ENCODE data around the gene TMEM126B.
"Not testable (repeated sequence)": the region's sequence is repeated elsewhere in the genome, so short reads cannot be mapped to it uniquely, and the experiment has no call there.

The TMEM126B gene

GRCh38 chr11:85647604-85648299, 19.4 kb downstream of the TMEM126B start, which contains the start of gene TMEM126A:
TSS of gene TMEM126A (plus strand) at chr11:85647967. CDS start at chr11:85650256, 2,289 bp downstream.
- DNase-seq (ENCODE audit: extremely low read depth, low read depth), result peak; percentile 56

GRCh38 chr11:85651118-85651517, 22.7 kb downstream of the TMEM126B start:
- TF ChIP-seq CTCF (IDR thresholded peaks at IDR 0.05; ENCODE audit: low read depth, low read length, missing control alignments), result no peak
- H3K4me3 ChIP-seq (replicated peaks; ENCODE audit: low read depth, low read length), result no peak overlapping the region
- no peak for DNase-seq (ENCODE audit: extremely low read depth, low read depth)

More at GRCh38 chr11:85647604-85648299, 19.4 kb downstream of the TMEM126B start, which contains the start of gene TMEM126A:
- no peak for TF ChIP-seq CTCF (IDR thresholded peaks at IDR 0.05; ENCODE audit: low read depth, low read length, missing control alignments)
- peak within 1 kb of the TSS; percentile 58 for H3K4me3 ChIP-seq (replicated peaks; ENCODE audit: low read depth, low read length)

GRCh38 chr11:85652786-85653447, 24.5 kb downstream of the TMEM126B start:
- TF ChIP-seq CTCF (IDR thresholded peaks at IDR 0.05; ENCODE audit: low read depth, low read length, missing control alignments), result no peak
- no peak overlapping the region for H3K4me3 ChIP-seq (replicated peaks; ENCODE audit: low read depth, low read length)
- no peak for DNase-seq (ENCODE audit: extremely low read depth, low read depth)

GRCh38 chr11:85654343-85654742, 25.9 kb downstream of the TMEM126B start:
- DNase-seq (ENCODE audit: extremely low read depth, low read depth); H3K4me3 ChIP-seq (replicated peaks; ENCODE audit: low read depth, low read length): not testable (repeated sequence)

- H3K4me3 ChIP-seq (replicated peaks; ENCODE audit: low read depth, low read length), result no peak overlapping the region
- DNase-seq (ENCODE audit: extremely low read depth, low read depth), result no peak
- no peak for TF ChIP-seq CTCF (IDR thresholded peaks at IDR 0.05; ENCODE audit: low read depth, low read length, missing control alignments)
Measured at GRCh38 chr11:85656777-85657176, 28.4 kb downstream of the TMEM126B start.

- TF ChIP-seq CTCF (IDR thresholded peaks at IDR 0.05; ENCODE audit: low read depth, low read length, missing control alignments), result no peak
- H3K4me3 ChIP-seq (replicated peaks; ENCODE audit: low read depth, low read length), result no peak overlapping the region
- DNase-seq (ENCODE audit: extremely low read depth, low read depth), result no peak
Measured at GRCh38 chr11:85658180-85658579, 29.8 kb downstream of the TMEM126B start.

- peak overlapping the region; percentile 75 for H3K4me3 ChIP-seq (replicated peaks; ENCODE audit: low read depth, low read length)
- no peak for TF ChIP-seq CTCF (IDR thresholded peaks at IDR 0.05; ENCODE audit: low read depth, low read length, missing control alignments)
- no peak for DNase-seq (ENCODE audit: extremely low read depth, low read depth)
Measured at GRCh38 chr11:85661972-85662664, 33.7 kb downstream of the TMEM126B start.

Data from HFF-Myc (cell line).